SU-DHL-6 (cell line): ENCODE results near the gene COQ8B.

Experiments
- EZH2phosphoT487 ChIP-seq: fragments of 200-600 bp; sonication (generic), shearing (Covaris generic); conservative IDR thresholded peaks from 2 replicates; pipeline ENCODE4 v1.6.1; 2018; ENCODE audit warnings: mild to moderate bottlenecking, antibody characterized with exemption, low read length, moderate library complexity, mixed read lengths
- TF ChIP-seq, protein P1 (sequence below): fragments of 200-600 bp; sonication (generic); IDR thresholded peaks from one replicate; pipeline ENCODE4 v1.5.1; 2017; ENCODE audit warnings: antibody characterized with exemption, mild to moderate bottlenecking, low read length, moderate library complexity; ENCODE audit not compliant: insufficient read depth, poor library complexity, severe bottlenecking

DNA sequence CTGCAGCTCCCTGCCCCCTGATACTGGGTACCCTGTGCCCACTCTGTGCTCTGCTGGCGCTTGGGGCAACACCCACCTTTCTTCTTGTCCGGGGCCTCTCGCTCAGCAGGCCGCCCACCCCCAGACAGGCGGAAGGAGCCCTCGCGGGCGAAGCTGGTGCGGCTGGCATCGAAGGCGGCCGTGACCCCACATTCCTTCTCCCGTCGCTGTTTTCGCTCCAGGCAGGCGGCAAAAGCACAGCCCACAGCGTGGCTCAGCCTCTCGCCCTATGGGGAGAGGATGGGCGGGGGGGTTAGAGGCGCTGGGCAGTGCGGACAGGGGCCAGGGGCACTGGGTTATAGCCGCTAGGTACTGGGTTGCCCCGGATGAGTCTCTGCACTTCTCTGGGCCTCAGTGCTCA lies 39.5 kb downstream of the COQ8B start:
- TF ChIP-seq, protein P1, sequence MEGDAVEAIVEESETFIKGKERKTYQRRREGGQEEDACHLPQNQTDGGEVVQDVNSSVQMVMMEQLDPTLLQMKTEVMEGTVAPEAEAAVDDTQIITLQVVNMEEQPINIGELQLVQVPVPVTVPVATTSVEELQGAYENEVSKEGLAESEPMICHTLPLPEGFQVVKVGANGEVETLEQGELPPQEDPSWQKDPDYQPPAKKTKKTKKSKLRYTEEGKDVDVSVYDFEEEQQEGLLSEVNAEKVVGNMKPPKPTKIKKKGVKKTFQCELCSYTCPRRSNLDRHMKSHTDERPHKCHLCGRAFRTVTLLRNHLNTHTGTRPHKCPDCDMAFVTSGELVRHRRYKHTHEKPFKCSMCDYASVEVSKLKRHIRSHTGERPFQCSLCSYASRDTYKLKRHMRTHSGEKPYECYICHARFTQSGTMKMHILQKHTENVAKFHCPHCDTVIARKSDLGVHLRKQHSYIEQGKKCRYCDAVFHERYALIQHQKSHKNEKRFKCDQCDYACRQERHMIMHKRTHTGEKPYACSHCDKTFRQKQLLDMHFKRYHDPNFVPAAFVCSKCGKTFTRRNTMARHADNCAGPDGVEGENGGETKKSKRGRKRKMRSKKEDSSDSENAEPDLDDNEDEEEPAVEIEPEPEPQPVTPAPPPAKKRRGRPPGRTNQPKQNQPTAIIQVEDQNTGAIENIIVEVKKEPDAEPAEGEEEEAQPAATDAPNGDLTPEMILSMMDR, result no peak
- no peak for TF ChIP-seq EZH2phosphoT487
